IPS-11a (cell line): ENCODE data around the gene DHX32.
"Not testable (repeated sequence)": the region's sequence is repeated elsewhere in the genome, so short reads cannot be mapped to it uniquely, and the experiment has no call there.

Experiments used
- H3K4me3 ChIP-seq: one replicate; pipeline ENCODE4 v1.5.1; 2013; ENCODE audit warnings: low read depth, low read length, control low read depth

Gene DHX32

DNA sequence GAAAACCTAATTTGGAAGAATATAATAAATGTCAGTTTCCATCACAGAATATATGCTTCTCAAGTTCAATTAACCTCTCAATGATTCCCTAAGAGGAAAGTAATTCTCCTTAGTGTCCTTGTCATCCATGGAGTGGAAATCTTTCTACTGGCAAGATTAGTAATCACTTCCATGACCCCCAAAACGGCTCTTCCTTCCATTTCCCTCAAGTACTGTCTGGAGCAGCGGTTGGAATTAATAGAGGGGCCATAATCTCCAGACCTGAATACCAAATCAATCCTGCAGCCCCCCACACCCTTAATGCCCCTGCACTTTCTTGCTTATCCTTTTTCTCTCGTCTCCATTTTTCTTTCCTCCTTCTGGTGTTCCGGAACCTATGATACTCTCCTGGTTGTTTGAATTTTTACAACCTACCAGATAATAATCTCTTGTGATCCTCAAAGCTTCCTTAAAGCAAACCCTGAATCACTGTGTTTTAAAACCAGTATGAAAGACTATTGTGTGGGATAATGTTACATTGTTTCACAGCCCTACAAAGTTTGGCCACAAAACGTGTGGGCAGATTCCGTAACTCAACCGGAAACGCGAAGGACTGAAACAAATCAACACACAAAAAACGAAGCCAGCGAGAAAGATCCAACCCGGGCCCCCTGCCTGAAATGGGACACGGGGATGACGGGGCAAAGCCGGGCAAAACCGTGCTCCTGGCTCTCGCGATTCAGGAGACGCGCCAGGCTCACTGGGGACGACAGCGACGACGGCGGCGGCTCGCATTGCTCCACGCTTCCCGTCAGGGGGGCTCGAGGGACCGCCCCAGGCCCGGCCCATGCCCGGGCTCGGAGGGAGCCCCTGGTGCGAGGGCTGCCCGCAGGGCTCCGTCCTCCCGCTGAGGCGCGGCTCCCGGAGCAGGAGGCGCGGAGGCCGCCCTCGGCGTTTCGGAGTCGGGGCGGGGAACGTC is 14.3 kb upstream of the DHX32 start:
- H3K4me3 ChIP-seq, result peak overlapping the region; percentile 51

GRCh38 chr10:125894176-125894575 is 13.1 kb upstream of the DHX32 start:
- not testable (repeated sequence) for H3K4me3 ChIP-seq

GRCh38 chr10:125892402-125892801 is 11.3 kb upstream of the DHX32 start:
- H3K4me3 ChIP-seq, result not testable (repeated sequence)

DNA sequence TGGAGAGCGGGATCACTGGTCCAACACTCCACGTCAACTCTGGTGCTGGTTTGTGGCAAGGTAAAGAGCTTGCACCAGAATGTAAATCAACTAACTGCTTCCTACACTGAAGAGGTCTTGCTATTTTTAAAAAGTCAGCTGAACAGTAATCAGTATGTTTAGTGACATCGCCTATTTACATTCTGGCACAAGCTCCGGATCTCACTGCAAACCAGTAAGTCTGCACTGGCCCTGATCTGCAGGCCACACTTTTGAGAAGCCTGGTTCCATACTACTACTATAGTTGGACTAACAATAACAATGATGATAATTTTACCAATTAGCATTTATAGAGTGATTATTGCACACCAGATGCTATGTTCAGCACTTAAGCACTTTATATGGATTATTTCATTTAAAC is 8.3 kb upstream of the DHX32 start:
- H3K4me3 ChIP-seq, result not testable (repeated sequence)

GRCh38 chr10:125886914-125887512 is 5.9 kb upstream of the DHX32 start:
- H3K4me3 ChIP-seq, result no peak overlapping the region

DNA sequence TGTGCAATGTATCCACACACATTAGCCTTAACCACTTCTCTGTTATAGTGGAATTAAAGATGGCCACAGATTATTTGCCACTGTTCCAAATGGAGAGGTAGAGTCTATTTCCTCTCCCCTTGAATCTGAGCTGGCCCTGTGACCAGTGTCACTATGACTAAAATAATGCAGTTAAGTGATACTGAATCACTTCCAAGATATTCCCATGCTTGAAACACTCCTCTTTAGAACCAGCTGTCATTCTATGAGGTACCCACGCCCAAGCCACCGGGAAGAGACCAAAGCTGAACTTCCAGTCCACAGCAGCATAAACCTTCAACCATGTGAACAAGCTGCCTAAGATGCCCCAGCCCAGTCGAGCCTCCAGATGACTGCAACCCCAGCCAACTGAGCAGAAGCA is 2.1 kb upstream of the DHX32 start:
- no peak overlapping the region for H3K4me3 ChIP-seq

DNA sequence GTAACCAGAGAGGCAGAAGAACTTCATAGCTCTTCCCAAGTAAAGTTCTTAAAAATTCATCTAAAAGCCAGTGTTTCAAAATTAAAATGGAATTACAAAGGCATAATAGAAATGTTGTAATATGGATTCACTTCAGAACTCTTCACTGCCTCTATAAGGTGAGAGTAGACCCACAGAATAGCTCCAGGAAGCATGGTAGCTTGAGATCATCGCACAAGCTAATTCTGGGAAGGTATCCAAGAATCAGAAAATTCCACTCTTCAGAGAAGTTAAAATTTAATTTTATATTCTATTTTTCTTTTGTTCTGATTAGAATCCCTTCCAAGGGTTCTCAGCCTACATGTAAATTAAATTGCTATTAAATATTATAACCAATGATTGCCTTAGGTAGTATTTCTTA is 1.5 kb upstream of the DHX32 start:
- H3K4me3 ChIP-seq, result no peak overlapping the region

GRCh38 chr10:125880719-125881118 is 373 bp downstream of the DHX32 start:
- no peak overlapping the region for H3K4me3 ChIP-seq

DNA sequence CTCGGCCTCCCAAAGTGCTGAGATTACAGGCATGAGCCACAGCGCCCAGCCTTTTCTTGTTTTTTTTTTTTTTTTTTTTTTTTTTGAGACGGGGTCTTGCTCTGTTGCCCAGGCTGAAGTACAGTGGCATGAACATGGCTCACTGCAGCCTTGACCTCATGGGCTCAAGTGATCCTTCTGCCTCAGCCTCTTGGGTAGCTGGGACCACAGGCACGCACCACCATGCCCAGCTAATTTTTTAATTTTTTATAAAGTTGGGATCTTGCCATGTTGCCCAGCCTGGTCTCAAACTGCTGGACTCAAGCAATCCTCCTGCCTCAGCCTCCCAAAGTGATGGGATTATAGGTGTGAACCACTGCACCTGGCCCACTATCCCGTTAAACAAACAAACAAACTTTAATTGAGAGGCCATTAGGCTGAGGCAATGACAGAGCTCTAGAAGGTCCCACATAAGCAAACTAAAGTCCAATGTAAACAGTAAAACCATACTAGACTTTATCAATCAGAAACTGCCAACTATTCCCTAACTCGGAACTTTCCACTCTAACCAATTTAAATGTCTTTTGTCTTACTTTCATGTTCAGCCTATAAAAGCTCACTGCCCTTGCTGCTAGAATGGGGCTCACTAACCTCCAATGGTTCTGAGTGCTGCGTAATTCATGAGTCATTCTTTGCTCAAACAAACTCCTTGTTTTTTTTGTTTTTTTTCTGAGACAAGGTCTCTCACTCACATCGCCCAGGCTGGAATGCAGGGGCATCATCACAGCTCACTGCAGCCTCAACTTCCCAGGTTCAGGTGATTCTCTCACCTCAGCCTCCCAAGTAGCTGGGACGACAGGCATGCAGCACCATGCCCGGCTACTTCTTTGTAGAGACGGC is 1.9 kb downstream of the DHX32 start:
- no peak overlapping the region for H3K4me3 ChIP-seq

- H3K4me3 ChIP-seq, result no peak overlapping the region
These were observed 9.8 kb downstream of the DHX32 start for GRCh38 chr10:125871338-125871737.

- no peak overlapping the region for H3K4me3 ChIP-seq
These were observed 12.6 kb downstream of the DHX32 start for GRCh38 chr10:125868372-125868975.

DNA sequence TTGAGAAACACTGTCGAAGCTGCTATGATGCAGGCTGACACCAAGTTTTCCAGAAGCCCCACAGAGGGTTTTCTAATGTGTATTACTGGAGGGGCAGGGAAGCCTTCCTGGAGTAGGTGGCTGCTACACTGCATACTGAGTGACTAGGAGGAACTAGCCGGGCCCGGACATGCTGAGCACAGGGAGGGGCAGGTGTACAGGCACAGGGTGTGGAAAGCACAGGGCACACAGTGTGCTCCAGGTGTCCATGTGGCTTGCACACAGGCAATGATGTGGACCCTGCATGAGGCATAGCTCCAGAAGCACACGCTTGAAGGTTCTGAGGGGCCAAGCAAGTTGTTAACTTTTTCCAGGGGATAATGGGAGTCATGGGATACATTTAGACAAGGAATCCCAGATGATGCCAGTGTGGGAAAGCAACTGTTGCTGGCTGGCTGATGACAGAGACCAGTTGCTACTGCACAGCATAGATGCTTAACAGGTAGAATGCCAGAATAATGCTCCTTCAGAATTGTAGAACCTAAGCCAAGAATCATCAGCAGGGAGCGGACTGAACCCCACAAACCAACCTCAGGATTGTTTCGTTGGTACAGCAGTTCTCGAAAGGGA is 14.6 kb downstream of the DHX32 start:
- H3K4me3 ChIP-seq, result no peak overlapping the region

GRCh38 chr10:125865120-125865519 is 16.0 kb downstream of the DHX32 start:
- H3K4me3 ChIP-seq, result no peak overlapping the region

DNA sequence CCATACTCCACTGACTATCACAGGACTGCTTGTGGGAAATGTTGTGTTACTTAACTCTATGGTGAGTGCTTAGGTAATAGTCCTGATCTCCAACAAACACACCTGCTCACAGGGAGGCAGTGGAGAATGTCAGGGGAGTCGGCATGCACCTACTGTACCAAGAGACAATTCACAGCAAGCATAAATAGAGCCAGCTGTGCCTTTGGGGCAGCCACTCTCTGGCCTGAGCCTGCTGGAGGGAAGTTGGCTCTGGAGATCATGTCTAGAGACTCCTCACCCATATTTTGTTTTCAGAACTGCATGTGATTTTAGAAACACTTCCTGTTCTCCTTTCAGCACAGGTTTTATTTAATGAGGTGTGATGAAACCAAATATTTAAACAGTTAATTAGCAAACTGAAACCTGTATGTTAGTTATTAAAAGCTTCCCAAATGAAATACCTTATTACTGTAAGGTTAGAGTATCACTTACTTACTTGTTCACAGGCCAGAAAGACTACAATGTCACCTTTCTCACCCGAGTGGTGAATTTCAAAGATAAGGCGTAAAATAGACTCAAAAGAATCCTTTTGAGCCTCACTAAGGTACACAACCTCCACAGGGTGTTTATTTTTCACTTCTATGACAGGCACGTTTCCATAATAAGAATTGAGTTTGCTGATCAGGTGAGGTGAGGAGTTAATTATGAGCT is 21.8 kb downstream of the DHX32 start:
- H3K4me3 ChIP-seq, result no peak overlapping the region

DNA sequence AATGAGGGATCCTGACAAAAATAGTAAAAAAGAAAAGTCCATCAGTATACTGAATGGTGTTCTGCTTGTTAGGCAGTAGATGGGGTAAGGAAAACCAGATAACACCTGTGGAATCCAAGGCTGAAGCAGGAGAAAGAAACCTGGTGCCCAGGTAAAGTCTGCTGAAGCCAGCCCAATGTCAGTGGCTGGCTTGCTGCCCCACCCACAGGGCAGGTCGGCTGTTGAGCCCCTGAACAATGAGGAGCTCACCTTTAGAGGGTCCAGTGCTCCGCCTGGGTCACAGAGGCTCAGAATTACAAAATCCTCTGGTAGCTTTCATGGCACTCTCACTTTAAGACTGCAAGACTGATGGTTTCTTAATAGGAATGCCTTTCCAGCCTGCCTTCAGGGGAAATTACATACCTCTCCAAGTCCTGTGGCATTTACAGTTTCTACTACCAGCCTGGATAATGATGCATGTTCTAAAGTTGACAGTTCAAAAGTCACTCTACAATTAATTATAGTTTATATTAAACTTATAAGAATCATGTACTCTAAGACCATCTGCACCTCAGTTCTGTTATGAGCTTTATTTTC is 23.8 kb downstream of the DHX32 start:
- no peak overlapping the region for H3K4me3 ChIP-seq

- H3K4me3 ChIP-seq, result no peak overlapping the region
These were observed 28.6 kb downstream of the DHX32 start for GRCh38 chr10:125852487-125852886.

DNA sequence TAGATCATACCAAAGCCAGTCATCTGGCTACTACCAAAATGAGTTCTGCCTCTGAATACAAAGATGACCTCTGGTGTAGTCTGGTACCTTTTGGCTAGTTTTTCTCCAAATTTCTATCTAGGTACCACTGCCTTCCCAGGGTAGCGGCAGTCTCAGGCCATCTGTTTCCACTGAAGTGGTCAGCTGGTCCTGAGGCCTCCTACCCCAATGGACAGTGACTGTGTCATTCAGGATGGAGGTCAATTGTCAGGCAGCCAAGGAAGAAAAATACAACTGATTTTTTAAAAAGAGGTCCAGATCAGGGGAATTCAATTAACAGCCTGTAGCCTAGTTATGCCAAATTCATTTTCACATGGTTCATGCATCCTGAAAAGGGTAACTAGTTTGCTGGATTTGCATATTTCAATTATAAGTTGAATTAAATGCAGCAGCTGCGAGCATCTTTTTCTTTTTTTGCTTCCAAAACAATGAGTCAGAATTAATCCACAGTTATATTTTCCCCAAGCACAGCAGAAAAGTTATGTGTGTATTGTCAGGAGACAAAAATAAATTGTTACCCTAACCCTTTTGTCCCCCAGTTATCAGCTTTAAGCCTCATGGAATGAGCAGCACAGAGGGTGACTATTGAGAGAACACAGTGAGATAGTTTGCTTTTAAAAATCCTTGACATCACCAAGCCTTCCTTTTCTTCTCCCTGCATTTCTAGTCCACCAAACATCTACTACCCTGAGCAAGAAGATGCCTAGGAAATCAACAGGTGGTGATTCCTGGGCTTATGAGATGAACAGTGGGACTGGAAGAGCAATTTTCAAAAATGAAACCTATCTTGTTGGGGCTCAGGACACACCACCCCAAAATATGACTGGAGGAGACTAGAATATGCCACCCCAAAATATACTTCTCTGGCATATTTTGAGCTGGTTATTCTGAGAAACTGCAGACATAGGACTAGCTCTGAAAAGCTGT is 30.0 kb downstream of the DHX32 start:
- H3K4me3 ChIP-seq, result no peak overlapping the region

DNA sequence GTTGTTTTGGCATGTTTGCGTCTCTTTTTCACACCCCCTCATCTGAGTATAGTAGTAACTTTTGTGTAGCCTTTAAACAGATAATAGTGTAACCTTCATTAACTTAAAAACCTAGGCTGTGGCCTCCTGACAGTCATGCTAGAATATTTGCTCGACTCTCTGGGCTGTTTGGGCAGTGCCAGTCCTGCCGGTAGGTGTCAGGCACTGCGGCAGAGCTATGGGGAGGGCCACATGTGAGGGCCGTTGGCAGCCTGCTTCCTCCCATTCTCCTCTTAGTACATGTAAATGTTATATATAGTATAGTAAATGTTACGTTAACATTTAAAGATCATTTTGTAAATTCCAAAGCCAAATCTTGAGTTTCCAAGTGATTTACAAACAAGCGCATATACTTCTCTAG is 31.6 kb downstream of the DHX32 start:
- H3K4me3 ChIP-seq, result no peak overlapping the region

DNA sequence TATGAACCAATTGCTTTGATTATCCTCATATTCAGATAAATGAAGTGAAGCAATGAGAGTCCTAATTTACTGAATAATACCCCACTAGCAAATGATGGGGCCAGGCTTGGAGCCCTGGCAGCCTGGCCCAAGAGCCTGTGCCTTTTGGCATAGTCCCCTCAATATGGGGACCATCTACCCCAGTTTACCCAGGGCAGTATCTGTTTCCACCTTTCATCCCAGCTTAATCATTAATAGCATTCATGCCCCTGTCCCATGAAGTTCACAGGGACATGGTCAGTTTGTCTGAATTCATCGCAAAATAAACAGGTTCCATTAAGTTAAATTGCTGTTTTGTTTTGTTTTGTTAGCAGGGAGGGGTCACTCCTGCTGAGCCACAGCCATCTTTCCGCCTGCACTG is 32.2 kb downstream of the DHX32 start:
- no peak overlapping the region for H3K4me3 ChIP-seq
